Muscle of arm (tissue), 12 donors: Measurements from ENCODE around the gene KCNN2. TPM values are rescaled to one million over a fixed set of nuclear protein-coding genes. Genes with fewer than 3 reads are reported as not detected.
"Not testable (repeated sequence)": the region's sequence is repeated elsewhere in the genome, so short reads cannot be mapped to it uniquely, and the experiment has no call there.

Experiments used
- DNase-seq: peaks from one replicate; pipeline ENCODE4 v3.0.0-alpha.2; 2013
- polyA plus RNA-seq, 12 donors: library from polyadenylated mRNA; unstranded; fragments of 120-200 nt; gene quantifications; one replicate each; pipeline ENCODE4 v1.2.1, GENCODE V29; 2013; ENCODE audit not compliant: insufficient read length in 12 of 12

The KCNN2 gene
- polyA plus RNA-seq, 12 donors = 5.6 to 12.7 (median 10.2) TPM; not detected in 1

GRCh38 chr5:114417519-114417918 is 55.6 kb downstream of the KCNN2 start:
- DNase-seq = no peak

GRCh38 chr5:114418176-114419066 is 56.6 kb downstream of the KCNN2 start:
- no peak for DNase-seq

- DNase-seq = no peak
Observed at GRCh38 chr5:114419067-114419388, 57.2 kb downstream of the KCNN2 start.

GRCh38 chr5:114419959-114420358 is 58.1 kb downstream of the KCNN2 start:
- DNase-seq = no peak

GRCh38 chr5:114427204-114427603 is 65.3 kb downstream of the KCNN2 start:
- DNase-seq = no peak

- DNase-seq = no peak
Observed at GRCh38 chr5:114430532-114430931, 68.7 kb downstream of the KCNN2 start.

- not testable (repeated sequence) for DNase-seq
Observed at GRCh38 chr5:114432684-114433083, 70.8 kb downstream of the KCNN2 start.

GRCh38 chr5:114434396-114435219 is 72.7 kb downstream of the KCNN2 start:
- no peak for DNase-seq

GRCh38 chr5:114435220-114435481 is 73.3 kb downstream of the KCNN2 start:
- DNase-seq = no peak

GRCh38 chr5:114435885-114436299 is 74.0 kb downstream of the KCNN2 start:
- DNase-seq = no peak

GRCh38 chr5:114437936-114438335 is 76.1 kb downstream of the KCNN2 start:
- DNase-seq = no peak

- no peak for DNase-seq
Observed at GRCh38 chr5:114438471-114438870, 76.6 kb downstream of the KCNN2 start.

GRCh38 chr5:114447084-114447773 is 85.4 kb downstream of the KCNN2 start:
- DNase-seq = no peak

- no peak for DNase-seq
Observed at GRCh38 chr5:114448481-114448880, 86.6 kb downstream of the KCNN2 start.

GRCh38 chr5:114449860-114450421 is 88.1 kb downstream of the KCNN2 start:
- peak; percentile 83 for DNase-seq

- peak; percentile 94 for DNase-seq
Observed at GRCh38 chr5:114450437-114450836, 88.6 kb downstream of the KCNN2 start.

- DNase-seq = no peak
Observed at GRCh38 chr5:114458726-114459125, 96.9 kb downstream of the KCNN2 start.

- DNase-seq = no peak
Observed at GRCh38 chr5:114467171-114467570, 105.3 kb downstream of the KCNN2 start.

GRCh38 chr5:114467729-114468128 is 105.9 kb downstream of the KCNN2 start:
- no peak for DNase-seq

GRCh38 chr5:114469372-114469771 is 107.5 kb downstream of the KCNN2 start:
- no peak for DNase-seq

- DNase-seq = no peak
Observed at GRCh38 chr5:114471529-114471928, 109.7 kb downstream of the KCNN2 start.

- DNase-seq = no peak
Observed at GRCh38 chr5:114473541-114473940, 111.7 kb downstream of the KCNN2 start.
